NCI-H187 treated with DMSO at 0.1 percent for 48 hours (cell line): ENCODE results near the gene ALKBH2.
"Not testable (repeated sequence)": the region's sequence is repeated elsewhere in the genome, so short reads cannot be mapped to it uniquely, and the experiment has no call there.

Experiments used
- DNase-seq: peaks from one replicate; lab custom pipeline; 2025; lab: John Stamatoyannopoulos, UW

The ALKBH2 gene

DNA sequence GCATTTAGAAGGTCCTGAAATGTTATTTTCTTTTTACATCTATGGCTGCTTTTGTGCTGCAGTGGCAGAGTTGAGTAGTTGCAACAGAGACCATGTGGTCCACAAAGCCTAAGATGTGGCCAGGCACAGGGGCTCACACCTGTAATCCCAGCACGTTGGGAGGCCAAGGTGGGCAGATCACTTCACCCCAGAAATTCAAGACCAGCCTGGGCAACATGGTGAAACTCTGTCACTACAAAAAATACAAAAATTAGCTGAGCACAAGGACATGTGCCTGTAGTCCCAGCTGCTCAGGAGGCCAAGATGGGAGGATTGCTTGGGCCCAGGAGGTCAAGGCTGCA, 27.4 kb downstream of the ALKBH2 start:
- DNase-seq: no peak

GRCh38 chr12:109065154-109065852, 28.0 kb downstream of the ALKBH2 start:
- no peak for DNase-seq

DNA sequence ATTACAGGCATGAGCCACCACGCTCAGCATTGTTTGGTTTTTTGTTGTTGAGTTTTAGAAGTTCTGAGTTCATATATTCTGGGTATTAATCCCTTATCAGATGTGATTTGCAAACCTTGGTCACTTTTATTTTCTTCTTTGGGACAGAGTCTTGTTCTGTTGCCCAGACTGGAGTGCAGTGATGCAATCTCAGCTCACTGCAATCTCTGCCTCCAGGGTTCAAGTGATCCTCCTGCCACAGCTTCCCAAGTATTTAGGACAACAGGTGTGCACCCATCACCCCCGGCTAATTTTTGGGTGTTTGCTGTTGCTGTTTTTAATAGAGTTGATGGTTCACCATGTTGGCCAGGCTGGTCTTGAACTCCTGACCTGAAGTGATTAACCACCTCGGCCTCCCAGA, 29.1 kb downstream of the ALKBH2 start:
- no peak for DNase-seq

DNA sequence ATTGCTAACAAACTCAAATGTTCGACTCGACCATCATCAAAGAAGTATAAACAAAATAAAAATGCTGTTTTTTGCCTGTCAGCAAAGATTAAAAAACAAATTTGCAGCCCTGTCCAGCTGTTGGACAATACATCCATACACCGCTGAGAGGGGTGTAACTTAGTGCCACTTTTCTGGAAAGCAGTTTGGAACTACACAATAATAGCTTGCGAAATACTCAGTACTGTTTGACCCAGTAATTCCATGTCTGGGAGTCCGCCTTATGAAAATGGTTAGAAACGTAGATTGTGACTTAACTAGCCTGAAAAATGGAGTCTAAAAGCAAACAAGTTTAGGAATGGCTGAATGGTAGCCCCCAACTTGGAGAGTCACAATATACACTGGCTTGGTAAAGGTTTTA, 34.5 kb downstream of the ALKBH2 start:
- DNase-seq: no peak

- no peak for DNase-seq
Observed at GRCh38 chr12:109057376-109057775, 35.9 kb downstream of the ALKBH2 start.

DNA sequence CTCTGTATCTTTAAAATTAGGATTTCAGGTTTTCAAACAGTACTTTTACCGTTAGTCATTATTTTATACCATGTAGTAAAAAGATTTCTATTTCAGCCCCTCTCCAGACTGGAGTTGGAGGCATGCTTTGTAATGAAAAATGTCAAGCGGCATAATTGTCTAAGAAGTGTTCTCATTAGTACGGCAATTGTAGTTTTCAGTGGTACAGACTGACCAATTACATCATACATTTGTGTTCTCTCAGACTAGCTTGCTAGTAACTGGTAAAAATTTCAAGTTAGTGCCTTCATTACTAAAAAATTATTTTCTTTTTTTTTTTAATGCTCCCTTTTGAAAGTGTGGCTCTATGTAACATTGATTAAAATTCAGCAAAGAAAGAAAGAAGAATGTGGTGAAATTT, 36.4 kb downstream of the ALKBH2 start:
- no peak for DNase-seq

GRCh38 chr12:109054520-109054919, 38.8 kb downstream of the ALKBH2 start:
- DNase-seq: no peak

DNA sequence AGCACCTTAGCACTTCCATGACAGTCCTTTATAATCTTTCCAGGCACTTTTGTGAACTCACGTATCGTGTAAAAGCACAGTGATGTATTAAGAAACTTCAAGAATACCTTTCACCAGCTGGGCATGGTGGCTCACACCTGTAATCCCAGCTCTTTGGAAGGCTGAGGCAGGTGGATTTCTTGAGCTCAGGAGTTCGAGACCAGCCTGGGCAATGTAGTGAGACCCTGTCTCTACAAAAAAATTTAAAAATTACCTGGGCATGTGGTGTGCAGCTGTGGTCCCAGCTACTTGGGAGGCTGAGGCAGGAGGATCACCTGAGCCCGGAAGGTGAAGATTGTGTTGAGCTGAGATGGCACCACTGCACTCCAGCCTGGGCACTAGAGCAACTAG, 39.2 kb downstream of the ALKBH2 start:
- not testable (repeated sequence) for DNase-seq

- DNase-seq: no peak
Observed at GRCh38 chr12:109053382-109054123, 39.7 kb downstream of the ALKBH2 start.

- peak; percentile 23 for DNase-seq
Observed at GRCh38 chr12:109052414-109053323, 40.6 kb downstream of the ALKBH2 start, which contains the start of gene USP30. USP30 (plus strand) TSS chr12:109052576; CDS start chr12:109052679, 103 bp downstream.

DNA sequence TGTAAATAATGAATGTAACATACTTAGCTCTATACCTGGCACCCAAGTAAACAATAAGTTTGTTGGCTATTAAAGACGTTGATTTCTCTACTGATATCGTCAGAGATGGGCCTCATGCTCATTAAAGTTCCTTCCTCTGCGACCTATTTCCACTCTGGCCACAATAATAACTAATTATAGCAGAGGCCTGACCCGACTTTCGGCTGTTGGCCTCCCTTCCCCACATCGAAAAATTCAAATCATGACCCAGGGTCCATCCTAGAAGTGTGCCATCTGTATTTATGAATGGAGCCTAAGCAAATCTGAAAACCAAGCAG, 41.2 kb downstream of the ALKBH2 start:
- no peak for DNase-seq

DNA sequence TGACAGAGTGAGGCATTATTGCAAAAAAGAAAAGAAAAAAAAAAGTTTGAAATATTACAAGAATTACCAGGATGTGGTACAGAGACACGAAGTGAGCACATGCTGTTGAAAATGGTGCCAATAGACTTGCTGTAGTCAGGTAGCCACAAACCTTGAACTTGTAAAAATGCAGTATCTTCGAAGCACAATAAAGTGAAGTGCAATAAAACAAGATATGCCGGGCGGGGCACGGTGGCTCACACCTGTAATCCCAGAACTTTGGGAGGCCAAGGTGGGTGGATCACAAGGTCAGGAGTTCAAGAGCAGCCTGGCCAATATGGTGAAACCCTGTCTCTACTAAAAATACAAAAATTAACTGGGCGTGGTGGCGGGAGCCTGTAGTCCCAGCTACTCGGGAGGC, 43.5 kb downstream of the ALKBH2 start:
- not testable (repeated sequence) for DNase-seq

- DNase-seq: not testable (repeated sequence)
Observed at GRCh38 chr12:109048706-109049105, 44.6 kb downstream of the ALKBH2 start.

DNA sequence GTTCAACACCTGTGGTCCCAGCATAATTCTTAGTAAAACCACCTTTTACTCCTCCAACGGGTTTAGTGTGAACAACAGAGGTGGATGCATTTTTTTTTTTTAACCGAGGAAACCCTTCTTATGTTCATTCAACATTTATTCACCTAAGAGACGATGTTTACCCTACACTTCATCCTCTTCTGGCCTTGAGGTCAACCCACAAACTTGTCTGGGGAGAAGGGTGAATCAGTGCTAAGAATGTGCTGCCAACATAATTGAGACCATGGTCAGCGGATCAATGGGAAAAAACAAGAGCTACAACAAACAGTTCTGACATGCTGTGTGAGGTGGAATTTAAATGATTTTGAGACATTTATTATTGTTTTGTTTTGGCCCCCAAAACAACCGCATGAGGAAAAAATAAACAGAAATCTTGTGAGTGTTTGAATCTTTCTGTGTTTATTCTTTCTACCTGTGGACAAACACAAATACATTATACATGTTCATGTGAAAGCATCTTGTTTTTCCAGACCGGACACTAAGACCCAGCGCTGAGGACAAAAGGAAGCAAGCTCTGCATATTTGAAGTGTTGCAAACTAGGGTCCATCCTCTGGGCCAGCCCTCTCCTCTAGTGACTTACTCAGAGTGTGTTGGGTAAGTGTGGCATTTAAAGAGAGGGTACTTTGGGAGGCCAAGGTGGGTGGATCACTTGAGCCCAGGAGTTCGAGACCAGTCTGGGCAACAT, 46.0 kb downstream of the ALKBH2 start:
- no peak for DNase-seq

DNA sequence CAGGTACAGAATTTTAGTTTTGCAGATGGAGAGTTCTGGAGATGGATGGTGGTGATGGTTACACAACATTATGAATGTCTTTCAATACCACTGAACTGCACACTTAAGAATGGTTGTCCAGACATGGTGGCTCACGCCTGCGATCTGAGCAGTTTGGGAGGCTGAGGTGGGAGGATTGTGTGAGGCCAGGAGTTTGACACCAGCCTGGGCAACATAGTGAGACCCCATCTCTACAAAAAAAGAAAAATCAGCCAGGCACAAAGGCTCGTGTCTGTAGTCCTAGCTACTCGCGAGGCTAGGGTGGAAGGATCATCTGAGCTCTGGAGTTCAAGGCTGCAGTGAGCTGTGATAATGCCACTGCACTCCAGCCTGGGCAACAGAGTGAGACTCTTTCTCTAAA, 49.0 kb downstream of the ALKBH2 start:
- no peak for DNase-seq
